ENCODE measurements around the gene PEPD. TPM values are rescaled to one million over a fixed set of nuclear protein-coding genes. Genes with fewer than 3 reads are reported as not detected.

PEPD gene
- polyA plus RNA-seq, 1 donor from 2014 or later, result 43.9 TPM

DNA sequence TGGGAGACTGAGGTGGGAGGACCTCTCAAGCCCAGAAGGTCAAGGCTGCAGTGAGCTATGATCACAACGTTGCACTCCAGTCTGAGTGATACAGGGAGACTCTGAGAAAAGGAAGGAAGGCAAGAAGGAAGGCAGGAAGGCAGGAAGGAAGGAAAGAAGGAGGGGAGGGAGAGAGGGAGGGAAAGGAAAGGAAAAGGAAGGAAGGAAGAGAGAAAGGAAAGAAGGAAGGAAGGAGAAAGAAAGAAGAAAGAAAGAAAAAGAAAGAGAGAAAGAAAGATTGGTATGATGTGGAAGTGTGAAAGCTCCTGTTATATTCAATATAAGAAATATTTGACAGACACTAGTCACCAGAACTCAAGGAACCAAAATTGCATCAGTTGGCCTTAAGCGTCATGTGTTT lies 180.6 kb downstream of the PEPD start:
- H3K36me3 ChIP-seq (ENCODE audit: insufficient read depth, low read length), result no peaks in the 10 kb centered on the region
- no peaks in the 10 kb centered on the region for H3K27me3 ChIP-seq (ENCODE audit: insufficient read depth, low read depth, low read length)
- TF ChIP-seq TAF1 (IDR thresholded peaks at IDR 0.05; ENCODE audit: low read depth) (no peak), EP300 (conservative IDR thresholded peaks at IDR 0.05; ENCODE audit: poor library complexity, severe bottlenecking) (no peak), MXI1 (conservative IDR thresholded peaks at IDR 0.05; ENCODE audit: poor library complexity, severe bottlenecking) (no peak), POLR2AphosphoS5 (IDR thresholded peaks at IDR 0.05) (no peak), SMC3 (conservative IDR thresholded peaks at IDR 0.05; ENCODE audit: poor library complexity) (no peak)
- no peak overlapping the region for H3K4me3 ChIP-seq (ENCODE audit: low read length)
- H3K79me2 ChIP-seq (replicated peaks; ENCODE audit: insufficient read depth, low read length), result no peaks in the 10 kb centered on the region
- H3K9ac ChIP-seq (ENCODE audit: low read length), result no peak overlapping the region
- H3K9me3 ChIP-seq (ENCODE audit: low read length), result no peaks in the 10 kb centered on the region
- no peaks in the 10 kb centered on the region for H3F3A ChIP-seq (ENCODE audit: insufficient read depth, low read length, poor library complexity, severe bottlenecking)
- H3K27ac ChIP-seq (ENCODE audit: low read length), result no peak overlapping the region
- no peaks in the 10 kb centered on the region for H3K9me2 ChIP-seq (ENCODE audit: insufficient read depth, low read length)
- no peak overlapping the region for H2AFZ ChIP-seq (ENCODE audit: low read depth, low read length)
- no peaks in the 10 kb centered on the region for H4K20me1 ChIP-seq (ENCODE audit: insufficient read depth)
- no peak overlapping the region for H3K4me2 ChIP-seq (ENCODE audit: low read length)

DNA sequence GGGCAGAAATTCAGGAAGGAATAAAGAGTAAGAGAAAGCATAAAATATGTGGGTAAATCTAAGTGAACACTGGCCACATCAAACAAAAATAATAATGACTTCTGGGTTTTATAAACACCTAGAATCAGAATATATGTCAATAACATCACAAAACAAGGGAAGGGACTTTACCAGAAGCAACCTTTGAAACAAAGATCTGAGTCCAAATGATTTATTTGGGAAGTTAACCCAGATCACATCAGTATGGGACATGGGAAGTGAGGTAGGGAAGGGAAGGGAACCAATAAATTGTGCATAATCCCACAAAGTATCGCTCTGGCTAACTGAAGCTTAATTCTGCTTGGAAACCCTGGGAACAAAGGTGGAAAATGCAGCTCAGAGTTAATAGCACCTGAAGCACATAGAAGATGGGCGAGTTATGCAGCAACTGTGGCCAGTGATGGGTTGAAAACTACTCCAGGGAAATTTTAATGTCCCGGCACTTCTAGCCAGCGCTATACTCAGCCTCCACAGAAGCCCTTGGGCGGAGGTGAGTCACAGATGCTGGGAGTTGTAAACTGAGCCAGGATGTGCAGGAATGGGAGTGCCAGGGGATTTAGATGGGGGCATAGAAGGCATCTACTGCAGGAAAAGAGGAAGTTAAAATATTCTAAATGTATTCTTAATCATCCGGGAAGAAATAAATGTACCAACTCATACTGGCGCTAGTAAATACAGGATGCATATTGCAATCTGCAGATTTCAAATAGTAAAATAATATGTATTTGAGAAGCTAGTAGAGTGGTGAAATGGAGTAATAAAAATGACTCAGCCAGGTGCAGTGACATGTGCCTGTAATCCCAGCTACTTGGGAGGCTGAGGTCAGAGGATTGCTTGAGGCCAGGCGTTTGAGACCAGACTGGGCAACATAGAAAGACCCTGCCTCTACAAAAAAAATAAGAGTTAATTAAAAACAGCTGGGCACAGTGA lies 182.3 kb downstream of the PEPD start:
- H3F3A ChIP-seq (ENCODE audit: insufficient read depth, low read length, poor library complexity, severe bottlenecking), result no peaks in the 10 kb centered on the region
- H3K79me2 ChIP-seq (replicated peaks; ENCODE audit: insufficient read depth, low read length), result no peaks in the 10 kb centered on the region

More for the DNA sequence above, 182.3 kb downstream of the PEPD start:
- H3K9ac ChIP-seq (ENCODE audit: low read length), result no peak overlapping the region
- H3K36me3 ChIP-seq (ENCODE audit: insufficient read depth, low read length), result no peaks in the 10 kb centered on the region
- no peak overlapping the region for H3K4me3 ChIP-seq (ENCODE audit: low read length)
- no peaks in the 10 kb centered on the region for H3K27me3 ChIP-seq (ENCODE audit: insufficient read depth, low read depth, low read length)
- H3K27ac ChIP-seq (ENCODE audit: low read length), result no peak overlapping the region
- H4K20me1 ChIP-seq (ENCODE audit: insufficient read depth), result no peaks in the 10 kb centered on the region
- no peak overlapping the region for H2AFZ ChIP-seq (ENCODE audit: low read depth, low read length)
- H3K4me2 ChIP-seq (ENCODE audit: low read length), result no peak overlapping the region
- H3K9me2 ChIP-seq (ENCODE audit: insufficient read depth, low read length), result no peaks in the 10 kb centered on the region
- TF ChIP-seq EP300 (conservative IDR thresholded peaks at IDR 0.05; ENCODE audit: poor library complexity, severe bottlenecking) (no peak), SMC3 (conservative IDR thresholded peaks at IDR 0.05; ENCODE audit: poor library complexity) (no peak), POLR2AphosphoS5 (IDR thresholded peaks at IDR 0.05) (no peak), TAF1 (IDR thresholded peaks at IDR 0.05; ENCODE audit: low read depth) (no peak), MXI1 (conservative IDR thresholded peaks at IDR 0.05; ENCODE audit: poor library complexity, severe bottlenecking) (no peak), RAD21 (conservative IDR thresholded peaks at IDR 0.05) (no peak), EZH2 (IDR thresholded peaks at IDR 0.05; ENCODE audit: borderline replicate concordance, insufficient read depth, low read length, poor library complexity, severe bottlenecking) (no peak)
- TF ChIP-seq, protein P1, sequence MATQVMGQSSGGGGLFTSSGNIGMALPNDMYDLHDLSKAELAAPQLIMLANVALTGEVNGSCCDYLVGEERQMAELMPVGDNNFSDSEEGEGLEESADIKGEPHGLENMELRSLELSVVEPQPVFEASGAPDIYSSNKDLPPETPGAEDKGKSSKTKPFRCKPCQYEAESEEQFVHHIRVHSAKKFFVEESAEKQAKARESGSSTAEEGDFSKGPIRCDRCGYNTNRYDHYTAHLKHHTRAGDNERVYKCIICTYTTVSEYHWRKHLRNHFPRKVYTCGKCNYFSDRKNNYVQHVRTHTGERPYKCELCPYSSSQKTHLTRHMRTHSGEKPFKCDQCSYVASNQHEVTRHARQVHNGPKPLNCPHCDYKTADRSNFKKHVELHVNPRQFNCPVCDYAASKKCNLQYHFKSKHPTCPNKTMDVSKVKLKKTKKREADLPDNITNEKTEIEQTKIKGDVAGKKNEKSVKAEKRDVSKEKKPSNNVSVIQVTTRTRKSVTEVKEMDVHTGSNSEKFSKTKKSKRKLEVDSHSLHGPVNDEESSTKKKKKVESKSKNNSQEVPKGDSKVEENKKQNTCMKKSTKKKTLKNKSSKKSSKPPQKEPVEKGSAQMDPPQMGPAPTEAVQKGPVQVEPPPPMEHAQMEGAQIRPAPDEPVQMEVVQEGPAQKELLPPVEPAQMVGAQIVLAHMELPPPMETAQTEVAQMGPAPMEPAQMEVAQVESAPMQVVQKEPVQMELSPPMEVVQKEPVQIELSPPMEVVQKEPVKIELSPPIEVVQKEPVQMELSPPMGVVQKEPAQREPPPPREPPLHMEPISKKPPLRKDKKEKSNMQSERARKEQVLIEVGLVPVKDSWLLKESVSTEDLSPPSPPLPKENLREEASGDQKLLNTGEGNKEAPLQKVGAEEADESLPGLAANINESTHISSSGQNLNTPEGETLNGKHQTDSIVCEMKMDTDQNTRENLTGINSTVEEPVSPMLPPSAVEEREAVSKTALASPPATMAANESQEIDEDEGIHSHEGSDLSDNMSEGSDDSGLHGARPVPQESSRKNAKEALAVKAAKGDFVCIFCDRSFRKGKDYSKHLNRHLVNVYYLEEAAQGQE (IDR thresholded peaks at IDR 0.05; ENCODE audit: borderline replicate concordance), result no peak
- TF ChIP-seq, protein P2, sequence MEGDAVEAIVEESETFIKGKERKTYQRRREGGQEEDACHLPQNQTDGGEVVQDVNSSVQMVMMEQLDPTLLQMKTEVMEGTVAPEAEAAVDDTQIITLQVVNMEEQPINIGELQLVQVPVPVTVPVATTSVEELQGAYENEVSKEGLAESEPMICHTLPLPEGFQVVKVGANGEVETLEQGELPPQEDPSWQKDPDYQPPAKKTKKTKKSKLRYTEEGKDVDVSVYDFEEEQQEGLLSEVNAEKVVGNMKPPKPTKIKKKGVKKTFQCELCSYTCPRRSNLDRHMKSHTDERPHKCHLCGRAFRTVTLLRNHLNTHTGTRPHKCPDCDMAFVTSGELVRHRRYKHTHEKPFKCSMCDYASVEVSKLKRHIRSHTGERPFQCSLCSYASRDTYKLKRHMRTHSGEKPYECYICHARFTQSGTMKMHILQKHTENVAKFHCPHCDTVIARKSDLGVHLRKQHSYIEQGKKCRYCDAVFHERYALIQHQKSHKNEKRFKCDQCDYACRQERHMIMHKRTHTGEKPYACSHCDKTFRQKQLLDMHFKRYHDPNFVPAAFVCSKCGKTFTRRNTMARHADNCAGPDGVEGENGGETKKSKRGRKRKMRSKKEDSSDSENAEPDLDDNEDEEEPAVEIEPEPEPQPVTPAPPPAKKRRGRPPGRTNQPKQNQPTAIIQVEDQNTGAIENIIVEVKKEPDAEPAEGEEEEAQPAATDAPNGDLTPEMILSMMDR (IDR thresholded peaks at IDR 0.05; ENCODE audit: poor library complexity, severe bottlenecking), result no peak
- no peaks in the 10 kb centered on the region for H3K9me3 ChIP-seq (ENCODE audit: low read length)

Other genes starting within 250 kb of the PEPD start
- 1.6 and 2.6 TPM in 2 replicates for gene CEBPA, start 219.3 kb downstream of the PEPD start, polyA plus RNA-seq
- gene CEBPG, start 148.1 kb downstream of the PEPD start, polyA plus RNA-seq, result 64.6 and 67.5 TPM in 2 replicates
- 5.8 and 7.1 TPM in 2 replicates for gene CHST8, start 100.2 kb upstream of the PEPD start, polyA plus RNA-seq